PC-3 (cell line): ENCODE results near the gene GIGYF2. TPM values are rescaled to one million over a fixed set of nuclear protein-coding genes. Genes with fewer than 3 reads are reported as not detected.

ENCODE experiments used
- ATAC-seq: fragments of 200-7000 bp; cut with Tn5 transposase; 2 replicates; pipeline ENCODE4 v1.9.1; 2020; ENCODE audit warnings: mild to moderate bottlenecking, moderate library complexity
- BruUV-seq: library from RNA; stranded (reverse); fragments of 400-500 nt; replicated peaks from 2 replicates; lab custom pipeline; 2021; lab: Mats Ljungman, UMichigan
- CTCF ChIA-PET: fragments of 300-600 bp; sonication (Branson Sonifier 250); formaldehyde crosslinking; loops from one replicate; lab custom pipeline; 2022; ENCODE audit warnings: antibody characterized with exemption; lab: Charles Lee
- POLR2A ChIA-PET: fragments of 300-600 bp; sonication (Branson Sonifier 250); formaldehyde crosslinking; loops from one replicate; lab custom pipeline; 2022; ENCODE audit warnings: antibody characterized with exemption; ENCODE audit not compliant: unreplicated experiment; lab: Charles Lee
- DNase-seq: peaks from one replicate; pipeline ENCODE4 v3.0.0-alpha.2; 2015
- H2AFZ ChIP-seq: fragments of 300-600 bp; sonication (generic); 2 replicates; pipeline ENCODE4 v1.6.0; 2016; ENCODE audit warnings: antibody characterized with exemption, low read length
- H3F3A ChIP-seq: fragments of 300-600 bp; sonication (generic); one replicate; pipeline ENCODE4 v1.6.0; 2017; ENCODE audit warnings: antibody characterized with exemption, low read length, control low read depth, mild to moderate bottlenecking; ENCODE audit not compliant: unreplicated experiment
- H3K27ac ChIP-seq: fragments of 300-600 bp; sonication (generic); 2 replicates; pipeline ENCODE4 v1.5.1; 2016; ENCODE audit warnings: mild to moderate bottlenecking, low read length
- H3K27me3 ChIP-seq: fragments of 300-600 bp; sonication (generic); 2 replicates; pipeline ENCODE4 v1.6.1; 2016; ENCODE audit warnings: low read length, mixed read lengths
- H3K36me3 ChIP-seq: fragments of 300-600 bp; sonication (generic); 2 replicates; pipeline ENCODE4 v1.6.1; 2016; ENCODE audit warnings: low read depth, mixed run types, low read length, mixed read lengths
- H3K4me1 ChIP-seq: fragments of 300-600 bp; sonication (generic); 2 replicates; pipeline ENCODE4 v1.5.1; 2016; ENCODE audit warnings: low read length; ENCODE audit not compliant: insufficient read depth
- H3K4me2 ChIP-seq: fragments of 300-600 bp; sonication (generic); 2 replicates; pipeline ENCODE4 v1.6.0; 2016; ENCODE audit warnings: low read length
- H3K4me3 ChIP-seq: fragments of 300-600 bp; sonication (generic); 2 replicates; pipeline ENCODE4 v1.5.1; 2016; ENCODE audit warnings: mild to moderate bottlenecking, low read length, mixed read lengths
- H3K79me2 ChIP-seq: fragments of 300-600 bp; sonication (generic); 2 replicates; pipeline ENCODE4 v1.6.1; 2017; ENCODE audit warnings: low read length, mixed read lengths
- H3K9ac ChIP-seq: fragments of 300-600 bp; sonication (generic); 2 replicates; pipeline ENCODE4 v1.6.0; 2016; ENCODE audit warnings: mild to moderate bottlenecking, low read length
- H3K9me2 ChIP-seq: fragments of 300-600 bp; sonication (generic); replicated peaks from 2 replicates; pipeline ENCODE4 v1.6.1; 2016; ENCODE audit warnings: mixed run types, low read length, mixed read lengths
- H3K9me3 ChIP-seq: fragments of 300-600 bp; sonication (generic); 2 replicates; pipeline ENCODE4 v1.6.1; 2016; ENCODE audit warnings: low read length, mixed read lengths
- H4K20me1 ChIP-seq: fragments of 300-600 bp; sonication (generic); 2 replicates; pipeline ENCODE4 v1.6.1; 2016; ENCODE audit warnings: low read length, mixed read lengths
- CTCF ChIP-seq: fragments of 300-600 bp; sonication (generic); conservative IDR thresholded peaks from 2 replicates; pipeline ENCODE4 v1.5.1; 2017; ENCODE audit warnings: antibody characterized with exemption, low read depth, mild to moderate bottlenecking, low read length
- EZH2 ChIP-seq: fragments of 300-600 bp; sonication (generic); IDR thresholded peaks from one replicate; pipeline ENCODE4 v1.6.1; 2017; ENCODE audit warnings: antibody characterized with exemption, mild to moderate bottlenecking, low read length; ENCODE audit not compliant: unreplicated experiment
- EZH2phosphoT487 ChIP-seq: fragments of 300-600 bp; sonication (generic); IDR thresholded peaks from 2 replicates; pipeline ENCODE4 v1.6.1; 2018; ENCODE audit warnings: mild to moderate bottlenecking, antibody characterized with exemption, low read length, borderline replicate concordance
- intact Hi-C: fragments of 100-400 bp; cut with micrococcal nuclease; formaldehyde crosslinking; loops from 2 replicates; pipeline ENCODE4 v1.9.0; 2023
- total RNA-seq: library from RNA; depleted of rRNA; stranded (reverse); fragments of >200 nt; gene quantifications from 2 replicates; pipeline ENCODE4 v1.2.3, GENCODE V29; 2014

Gene GIGYF2
- total RNA-seq, 1 experiment from 2014 or later, result 41.3 TPM

DNA sequence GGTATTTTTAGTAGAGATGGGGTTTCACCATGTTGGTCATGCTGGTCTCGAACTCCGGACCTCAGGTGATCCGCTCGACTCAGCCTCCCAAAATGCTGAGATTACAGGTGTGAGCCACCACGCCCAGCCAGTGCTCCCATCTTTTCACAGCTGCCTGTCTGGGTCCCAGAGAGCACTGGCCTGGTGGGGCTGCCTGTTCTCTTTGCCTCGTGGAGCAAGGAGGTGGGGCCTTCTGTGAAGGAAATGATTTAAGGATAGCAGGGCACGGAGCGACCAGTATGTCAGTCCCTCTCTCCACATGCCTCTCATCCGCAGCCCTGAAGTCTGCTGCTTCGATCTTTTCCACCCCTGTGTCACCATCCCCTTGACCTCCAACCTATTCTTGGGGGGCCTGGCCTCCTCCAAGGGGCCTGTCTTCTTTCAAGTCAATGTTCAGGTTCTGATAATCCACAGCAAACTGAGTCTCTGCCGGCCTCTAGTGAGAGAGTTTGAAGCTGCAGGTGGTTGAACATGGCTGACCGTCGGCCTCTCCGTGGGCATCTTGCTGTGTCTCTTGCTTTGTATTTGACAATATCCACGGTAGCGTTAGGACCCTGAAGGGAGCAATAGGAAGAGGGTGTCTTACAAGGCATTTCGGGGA, 28.2 kb upstream of the GIGYF2 start:
- Histone ChIP-seq H2AFZ (0 out of 2 replicates have a peak overlapping the region, but pooled peaks have one; percentile 32), H3K9me3 (no peaks in the 10 kb centered on the region)

DNA sequence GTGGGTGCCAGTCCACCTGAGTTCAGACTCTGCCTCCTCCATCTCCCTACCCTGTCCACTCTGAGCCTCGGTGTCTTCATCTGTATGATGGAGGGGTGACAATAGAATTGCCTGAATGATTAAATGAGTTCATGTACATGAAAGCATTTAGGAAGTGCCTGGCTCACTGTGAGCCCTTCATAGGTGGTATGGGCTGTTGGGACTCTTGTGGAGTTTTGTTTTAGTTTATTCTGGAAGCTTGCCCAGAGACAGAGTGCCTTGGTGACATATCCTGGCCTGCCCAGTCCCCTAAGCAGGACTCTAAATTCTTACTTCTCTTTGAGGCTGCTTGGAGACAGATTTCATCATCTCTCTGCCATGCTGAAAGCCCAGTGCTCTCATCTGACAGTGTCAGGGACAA, 24.5 kb upstream of the GIGYF2 start:
- Histone ChIP-seq H3K4me1 (peaks cover 8% of the 10 kb centered on the region; the same call in 1 of the 2 replicates), H3K27ac (no peak overlapping the region), H3K79me2 (no peaks in the 10 kb centered on the region), H3K9ac (no peak overlapping the region), H3K9me3 (no peaks in the 10 kb centered on the region), H3K9me2 (no peaks in the 10 kb centered on the region), H3K27me3 (no peaks in the 10 kb centered on the region), H2AFZ (no peak overlapping the region), H3K36me3 (no peaks in the 10 kb centered on the region), H3F3A (no peaks in the 10 kb centered on the region), H3K4me3 (no peak overlapping the region), H4K20me1 (no peaks in the 10 kb centered on the region), H3K4me2 (no peak overlapping the region)
- ChIA-PET CTCF (no interaction called here), POLR2A (no interaction called here)
- intact Hi-C loops, result no loop called here
- DNase-seq (no peak), ATAC-seq (no peak)
- BruUV-seq, result no TSS peak
- TF ChIP-seq EZH2phosphoT487, result no peak
- no peak for TF ChIP-seq EZH2
- no peak for TF ChIP-seq CTCF

More for the DNA sequence above, 28.2 kb upstream of the GIGYF2 start:
- no peaks in the 10 kb centered on the region for H4K20me1 ChIP-seq
- no TSS peak for BruUV-seq
- H3F3A ChIP-seq, result no peaks in the 10 kb centered on the region
- no peaks in the 10 kb centered on the region for H3K36me3 ChIP-seq
- no peaks in the 10 kb centered on the region for H3K79me2 ChIP-seq
- TF ChIP-seq EZH2, result no peak
- TF ChIP-seq CTCF, result peak; percentile 68
- no peak for TF ChIP-seq EZH2phosphoT487
- POLR2A ChIA-PET, result no interaction called here
- no peaks in the 10 kb centered on the region for H3K27me3 ChIP-seq
- no peaks in the 10 kb centered on the region for H3K9me2 ChIP-seq
- no peak overlapping the region for H3K4me2 ChIP-seq
- DNase-seq, result peak; percentile 24
- CTCF ChIA-PET, result interaction anchor here (0.5 kb wide), 1 partner anchor 62 kb away, joined by 3 read pairs; no protein-coding TSS in a partner anchor
- H3K4me3 ChIP-seq, result no peak overlapping the region
- no peak overlapping the region for H3K27ac ChIP-seq
- H3K9ac ChIP-seq, result no peak overlapping the region
- intact Hi-C loops, result loop anchor here (1.0 kb wide), 2 partner anchors 58 to 63 kb away; no protein-coding TSS in a partner anchor
- ATAC-seq, result peak; percentile 25; the same call in 1 of the 2 replicates
- H3K4me1 ChIP-seq, result peaks cover 9% of the 10 kb centered on the region; the same call in 1 of the 2 replicates

DNA sequence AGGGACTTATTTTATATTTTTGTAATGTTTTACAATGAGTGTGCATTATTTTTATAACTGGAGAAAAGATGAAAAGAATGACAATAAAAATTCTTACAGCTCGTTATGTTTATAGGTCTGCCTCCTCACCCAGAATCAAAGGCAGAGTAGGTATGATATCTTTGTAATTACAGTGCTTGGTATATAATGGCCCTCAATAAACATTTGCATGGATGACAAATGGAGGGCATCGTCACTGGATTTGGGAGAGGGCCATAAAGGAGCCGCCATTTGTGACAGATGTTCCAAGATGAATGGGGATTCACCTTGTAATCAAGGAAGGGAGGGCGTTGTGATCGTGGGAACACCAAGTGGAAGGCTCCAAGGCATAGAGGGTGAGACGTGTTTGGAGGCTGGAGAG, 22.6 kb upstream of the GIGYF2 start:
- no peak overlapping the region for H3K9ac ChIP-seq
- H3K4me2 ChIP-seq, result no peak overlapping the region
- ChIA-PET POLR2A (no interaction called here), CTCF (no interaction called here)
- H3F3A ChIP-seq, result no peaks in the 10 kb centered on the region
- H4K20me1 ChIP-seq, result no peaks in the 10 kb centered on the region
- H3K4me1 ChIP-seq, result no peaks in the 10 kb centered on the region
- ATAC-seq (no peak), DNase-seq (no peak)
- H3K36me3 ChIP-seq, result no peaks in the 10 kb centered on the region
- TF ChIP-seq CTCF (no peak), EZH2 (no peak)
- H3K9me2 ChIP-seq, result no peaks in the 10 kb centered on the region
- no peaks in the 10 kb centered on the region for H3K9me3 ChIP-seq
- no TSS peak for BruUV-seq
- no peak overlapping the region for H3K4me3 ChIP-seq
- 0 out of 2 replicates have a peak overlapping the region, but pooled peaks have one; percentile 13 for H2AFZ ChIP-seq
- no peaks in the 10 kb centered on the region for H3K27me3 ChIP-seq
- H3K27ac ChIP-seq, result no peak overlapping the region
- intact Hi-C loops, result no loop called here
- no peaks in the 10 kb centered on the region for H3K79me2 ChIP-seq
